ENCODE data around the gene REPIN1.
A peak's percentile ranks its signal among the peaks of the same experiment; 100 is the strongest.

Gene REPIN1

DNA sequence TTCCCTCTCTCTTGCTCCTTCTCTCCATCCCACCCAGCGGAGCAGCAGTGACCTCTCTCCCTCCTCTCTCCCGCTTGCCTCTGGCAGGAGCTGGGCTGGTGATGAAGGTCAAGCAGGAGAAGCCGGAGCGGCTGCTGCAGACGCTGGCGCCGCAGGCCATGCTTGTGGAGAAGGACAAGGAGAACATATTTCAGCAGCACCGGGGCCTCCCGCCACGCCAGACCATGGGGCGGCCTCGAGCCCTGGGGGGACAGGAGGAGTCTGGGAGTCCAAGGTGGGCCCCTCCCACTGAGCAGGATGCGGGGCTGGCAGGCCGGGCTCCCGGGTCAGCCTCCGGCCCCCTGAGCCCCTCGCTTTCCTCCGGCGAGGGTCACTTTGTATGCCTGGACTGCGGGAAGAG is 27.8 kb downstream of the REPIN1 start:
- DNase-seq (ENCODE audit: low spot score), result no peak

DNA sequence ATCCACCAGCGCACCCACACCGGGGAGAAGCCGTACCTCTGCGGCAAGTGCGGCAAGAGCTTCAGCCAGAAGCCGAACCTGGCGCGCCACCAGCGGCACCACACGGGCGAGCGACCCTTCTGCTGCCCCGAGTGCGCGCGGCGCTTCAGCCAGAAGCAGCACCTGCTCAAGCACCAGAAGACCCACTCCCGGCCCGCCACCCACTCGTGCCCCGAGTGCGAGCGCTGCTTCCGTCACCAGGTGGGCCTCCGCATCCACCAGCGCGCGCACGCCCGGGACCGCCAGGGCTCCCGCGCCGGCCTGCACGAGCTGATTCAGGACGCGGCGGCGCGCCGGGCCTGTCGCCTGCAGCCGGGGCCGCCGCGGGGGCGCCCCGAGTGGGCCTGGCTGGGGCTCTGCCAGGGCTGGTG is 28.2 kb downstream of the REPIN1 start:
- DNase-seq (ENCODE audit: low spot score), result no peak

DNA sequence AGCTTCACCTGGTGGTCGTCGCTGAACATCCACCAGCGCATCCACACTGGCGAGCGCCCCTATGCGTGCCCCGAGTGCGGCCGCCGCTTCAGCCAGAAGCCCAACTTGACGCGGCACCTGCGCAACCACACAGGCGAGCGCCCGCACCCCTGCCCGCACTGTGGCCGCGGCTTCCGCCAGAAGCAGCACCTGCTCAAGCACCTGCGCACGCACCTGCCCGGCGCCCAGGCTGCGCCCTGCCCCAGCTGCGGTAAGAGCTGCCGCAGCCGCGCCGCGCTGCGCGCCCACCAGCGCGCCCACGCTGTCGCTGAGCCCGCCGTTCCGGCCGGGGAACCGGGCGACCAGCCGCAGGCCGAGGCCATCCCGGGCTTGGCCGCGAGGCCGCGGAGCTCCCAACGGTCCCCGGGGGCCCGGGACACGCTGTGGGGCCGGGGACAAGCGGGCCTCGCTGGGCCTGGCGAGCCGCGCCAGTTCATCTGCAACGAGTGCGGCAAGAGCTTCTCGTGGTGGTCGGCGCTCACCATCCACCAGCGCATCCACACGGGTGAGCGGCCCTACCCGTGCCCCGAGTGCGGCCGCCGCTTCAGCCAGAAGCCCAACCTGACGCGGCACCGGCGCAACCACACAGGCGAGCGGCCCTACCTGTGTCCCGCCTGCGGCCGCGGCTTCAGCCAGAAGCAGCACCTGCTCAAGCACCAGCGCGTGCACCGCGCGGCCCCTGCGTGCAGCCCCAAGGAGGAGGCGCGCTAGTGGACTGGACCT is 28.9 kb downstream of the REPIN1 start:
- DNase-seq (ENCODE audit: low spot score), result no peak

DNA sequence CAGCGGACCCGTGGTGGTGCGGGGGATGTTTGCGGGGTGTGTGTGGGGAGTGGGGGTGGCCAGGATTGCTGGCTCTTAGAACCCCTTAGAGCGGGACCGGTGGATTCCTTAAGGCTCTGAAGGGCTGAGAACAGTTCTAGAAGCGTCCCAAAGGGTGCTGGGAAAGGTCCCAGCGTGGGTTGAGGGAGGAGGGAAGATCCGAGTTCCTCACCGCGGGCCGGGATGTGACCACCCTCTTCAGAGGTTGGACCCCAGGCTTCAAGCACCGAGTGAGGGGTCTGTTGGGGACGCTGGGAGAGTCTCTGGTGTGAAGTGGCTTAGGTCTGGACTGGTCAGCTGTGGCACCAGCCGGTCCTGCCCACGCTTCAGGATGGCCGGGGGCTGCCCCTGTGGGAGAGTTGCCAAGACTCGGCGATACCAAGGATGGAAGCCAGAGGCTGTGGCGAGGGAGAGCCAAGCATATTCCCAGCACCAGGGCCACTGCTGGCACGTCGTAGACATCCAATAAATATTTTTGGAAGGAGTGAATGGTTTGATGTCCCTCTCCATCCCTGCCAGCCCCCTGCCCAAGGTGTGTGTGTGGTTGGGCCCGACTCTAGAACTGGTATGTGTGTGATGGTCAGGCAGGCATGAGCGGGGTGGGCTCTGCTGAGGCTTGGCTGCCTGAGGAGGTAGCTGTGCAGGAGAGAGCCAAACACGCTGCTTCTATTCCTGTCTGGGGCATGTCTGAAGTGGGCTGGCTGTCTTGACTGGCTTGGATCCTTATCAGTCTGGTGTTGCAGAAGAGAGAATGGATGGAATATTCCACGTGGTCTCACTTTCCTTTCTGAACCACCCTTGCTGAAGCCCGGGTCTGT is 29.7 kb downstream of the REPIN1 start:
- no peak for DNase-seq (ENCODE audit: low spot score)

DNA sequence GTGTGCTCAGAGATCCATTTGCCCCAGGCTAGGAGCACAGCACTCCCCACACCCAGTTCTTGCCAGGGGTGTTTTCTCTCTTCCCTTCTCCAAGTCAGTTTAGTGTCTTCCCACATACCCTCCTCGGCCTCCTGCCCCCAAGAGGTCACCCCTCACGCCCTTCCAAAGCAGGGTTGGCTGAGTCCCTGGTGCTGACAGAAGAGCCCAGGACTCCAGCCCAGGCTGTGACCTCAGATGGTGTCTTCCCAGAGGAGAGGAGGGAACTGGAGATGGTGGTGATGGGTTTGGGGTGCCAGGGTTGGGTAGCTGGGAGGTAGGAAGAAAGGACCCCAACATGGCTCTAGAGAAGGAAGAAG is 30.3 kb downstream of the REPIN1 start:
- DNase-seq (ENCODE audit: low spot score), result no peak

DNA sequence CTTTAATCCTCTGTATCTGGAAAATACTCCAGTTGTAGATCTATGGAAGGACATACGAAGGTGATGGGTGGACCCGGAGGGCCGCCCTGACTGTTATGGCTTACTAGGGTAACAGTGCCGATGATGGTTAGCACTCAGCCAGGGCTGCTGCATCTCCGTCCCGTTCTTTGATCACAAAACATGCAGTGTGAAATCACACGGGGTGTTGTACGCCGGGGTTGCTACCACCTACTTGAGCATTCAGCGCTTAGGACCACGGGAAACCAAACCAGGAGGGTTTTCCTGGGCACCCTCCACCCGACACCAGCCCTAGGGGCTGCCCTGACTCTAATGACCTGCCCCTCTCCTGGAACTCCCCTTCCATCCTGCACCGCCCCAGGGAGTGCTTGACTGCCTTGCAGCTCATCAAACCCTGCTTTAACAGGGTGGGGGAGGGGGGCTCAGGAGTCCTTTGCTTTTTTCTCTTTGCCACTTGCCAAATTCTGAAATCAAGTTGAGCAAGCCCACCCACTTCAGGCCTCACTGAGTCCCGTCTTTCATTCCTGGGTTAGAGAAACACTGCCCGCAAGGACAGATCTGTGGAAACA is 30.9 kb downstream of the REPIN1 start:
- DNase-seq (ENCODE audit: low spot score), result no peak

DNA sequence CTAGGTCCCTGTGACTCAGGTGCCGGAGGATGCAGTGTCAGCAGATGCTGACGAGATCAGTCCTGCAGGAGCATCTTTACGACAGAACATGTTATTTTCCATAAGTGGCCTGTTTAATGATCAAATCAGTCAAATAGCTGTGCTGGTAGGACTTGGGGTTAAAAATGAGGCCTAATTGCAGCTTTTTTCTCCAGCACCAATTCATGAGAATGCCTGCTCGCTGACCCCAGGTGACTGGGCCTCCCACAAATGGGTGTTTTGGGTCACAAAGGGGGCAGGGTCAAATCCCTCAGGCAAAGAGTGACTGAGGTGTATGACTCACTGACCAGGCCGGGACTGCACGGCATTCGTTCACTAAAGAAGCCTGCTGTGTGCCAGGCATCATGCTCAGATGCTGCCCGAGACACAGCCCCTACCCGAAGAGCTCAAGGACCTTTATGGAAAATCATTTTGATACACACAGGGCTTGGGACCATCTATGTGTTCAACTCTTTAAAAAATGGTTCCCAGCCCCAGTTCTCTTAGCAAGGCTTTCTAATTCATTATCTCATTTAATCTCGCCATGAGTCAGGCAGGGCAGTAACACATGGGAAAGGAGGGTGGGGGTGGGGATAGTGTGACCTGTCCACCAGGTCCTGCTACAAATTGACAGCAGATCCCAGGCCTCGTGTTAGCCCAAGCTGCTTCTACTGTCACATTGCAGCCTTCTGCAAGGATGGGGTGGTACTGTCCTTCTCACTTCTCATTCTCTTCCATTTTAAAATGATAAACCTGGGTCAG is 31.6 kb downstream of the REPIN1 start:
- DNase-seq (ENCODE audit: low spot score), result no peak

DNA sequence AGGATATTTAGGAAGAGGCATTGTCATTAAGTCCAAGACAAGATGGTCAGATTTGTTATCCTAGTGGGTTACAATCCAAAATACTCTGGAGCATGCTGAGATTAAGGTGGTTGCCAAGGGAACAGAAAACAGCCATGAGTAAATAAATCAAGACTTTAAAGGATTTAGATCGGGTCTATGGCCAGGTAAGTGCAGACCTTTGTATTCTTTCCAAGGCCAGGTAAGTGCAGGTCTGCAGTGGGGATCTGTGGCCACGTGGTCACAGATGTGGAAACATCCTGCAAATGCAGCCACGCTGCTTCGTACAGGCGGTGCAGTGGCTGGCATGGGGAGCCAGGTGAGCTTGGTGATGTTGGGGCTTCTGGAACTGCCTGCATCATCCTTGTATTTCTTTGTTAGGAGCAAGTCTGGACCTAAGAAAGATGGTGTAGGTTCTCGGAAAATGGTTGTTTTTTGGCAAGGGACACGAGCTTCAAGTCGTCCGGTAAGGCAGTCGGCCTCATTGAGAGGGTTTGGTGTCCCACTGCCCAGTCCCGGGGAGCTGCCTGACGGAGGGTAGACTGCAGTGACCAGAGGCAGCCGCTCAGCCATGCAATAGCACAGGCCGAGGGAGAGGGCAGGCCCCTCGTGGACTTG is 32.3 kb downstream of the REPIN1 start:
- no peak for DNase-seq (ENCODE audit: low spot score)

DNA sequence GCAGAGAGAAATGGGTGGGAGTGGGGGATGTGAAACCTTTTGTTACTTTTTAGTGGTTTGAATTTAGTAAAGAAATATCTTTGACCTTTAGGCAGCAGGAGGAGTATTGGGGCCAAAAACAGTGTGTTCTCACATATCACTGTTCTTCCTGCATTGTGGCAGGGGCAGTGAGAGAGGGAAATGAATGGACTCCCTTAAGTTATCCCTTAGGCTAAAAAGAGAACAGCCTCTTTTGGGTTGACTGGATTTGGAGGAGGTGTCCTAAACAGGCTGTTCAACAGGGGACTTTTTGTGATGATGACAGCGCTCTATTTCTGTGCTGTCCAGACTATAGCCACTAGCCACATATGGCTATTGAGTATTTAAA is 32.8 kb downstream of the REPIN1 start:
- no peak for DNase-seq (ENCODE audit: low spot score)

DNA sequence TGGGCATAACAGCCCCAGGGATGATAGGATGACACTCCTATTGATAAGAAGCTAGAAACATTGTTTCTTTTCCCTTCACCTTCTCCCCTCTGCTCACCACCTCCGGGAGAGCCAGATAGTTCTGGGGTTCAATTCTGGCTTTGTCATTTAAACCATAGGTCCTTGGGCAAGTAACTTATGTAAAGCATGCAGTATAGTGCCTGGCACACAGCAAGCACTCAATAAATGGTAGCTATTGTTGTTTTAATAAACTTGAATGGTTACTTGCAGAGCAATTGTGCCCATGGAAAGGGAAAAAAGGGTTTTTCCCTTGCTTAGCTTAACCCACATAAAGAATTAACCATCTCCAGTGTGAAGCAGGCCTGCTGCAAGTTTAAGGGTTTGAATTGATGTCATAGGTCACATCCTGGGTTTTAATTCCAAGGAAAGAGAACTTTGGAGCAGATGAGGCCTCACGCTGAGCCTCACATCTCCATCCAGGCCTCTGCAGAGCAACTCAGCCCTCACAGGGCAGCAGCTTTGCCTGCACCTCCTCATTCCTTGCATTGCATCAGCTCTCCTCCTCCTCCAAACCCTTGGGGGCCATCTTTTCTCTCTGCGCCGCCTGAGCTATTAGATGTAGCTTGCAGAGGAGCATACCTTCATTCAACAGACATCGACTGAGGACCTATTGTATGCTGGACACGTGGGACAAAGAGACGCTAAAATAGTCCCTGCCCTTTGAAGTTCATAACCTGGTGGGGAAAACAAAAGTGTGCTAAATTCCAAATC is 33.4 kb downstream of the REPIN1 start:
- no peak for DNase-seq (ENCODE audit: low spot score)

DNA sequence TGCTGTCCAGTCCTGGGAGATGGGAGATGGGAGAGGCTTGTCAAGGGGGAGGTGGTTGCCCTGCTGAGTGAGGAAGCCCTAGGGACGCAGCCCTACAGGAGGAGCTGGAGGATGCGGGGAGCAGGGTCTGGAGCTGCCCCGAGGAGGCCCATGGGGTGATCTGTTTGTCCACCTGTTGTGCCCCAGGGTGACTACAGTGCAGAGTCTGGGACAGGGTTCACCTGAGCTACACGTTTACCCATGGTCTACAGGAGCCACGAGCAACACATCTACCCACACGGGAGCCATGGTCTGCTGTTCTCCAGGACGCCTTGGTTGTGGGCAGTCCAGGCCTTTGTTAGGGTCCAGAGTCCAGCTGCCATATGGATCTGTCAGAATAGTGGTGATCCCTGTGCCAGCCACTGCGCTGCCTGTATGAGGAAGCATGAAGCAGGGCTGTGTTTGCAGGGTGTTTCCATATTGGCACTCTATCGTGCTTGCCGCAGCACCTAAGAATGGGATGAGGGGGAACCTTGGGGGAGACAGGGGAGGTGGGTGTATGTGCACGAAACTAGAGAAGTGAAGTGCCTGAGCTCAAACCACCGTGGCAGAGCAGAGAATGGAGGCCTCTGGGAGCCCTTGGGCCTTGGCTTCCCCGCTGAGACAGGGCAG is 34.2 kb downstream of the REPIN1 start:
- no peak for DNase-seq (ENCODE audit: low spot score)

DNA sequence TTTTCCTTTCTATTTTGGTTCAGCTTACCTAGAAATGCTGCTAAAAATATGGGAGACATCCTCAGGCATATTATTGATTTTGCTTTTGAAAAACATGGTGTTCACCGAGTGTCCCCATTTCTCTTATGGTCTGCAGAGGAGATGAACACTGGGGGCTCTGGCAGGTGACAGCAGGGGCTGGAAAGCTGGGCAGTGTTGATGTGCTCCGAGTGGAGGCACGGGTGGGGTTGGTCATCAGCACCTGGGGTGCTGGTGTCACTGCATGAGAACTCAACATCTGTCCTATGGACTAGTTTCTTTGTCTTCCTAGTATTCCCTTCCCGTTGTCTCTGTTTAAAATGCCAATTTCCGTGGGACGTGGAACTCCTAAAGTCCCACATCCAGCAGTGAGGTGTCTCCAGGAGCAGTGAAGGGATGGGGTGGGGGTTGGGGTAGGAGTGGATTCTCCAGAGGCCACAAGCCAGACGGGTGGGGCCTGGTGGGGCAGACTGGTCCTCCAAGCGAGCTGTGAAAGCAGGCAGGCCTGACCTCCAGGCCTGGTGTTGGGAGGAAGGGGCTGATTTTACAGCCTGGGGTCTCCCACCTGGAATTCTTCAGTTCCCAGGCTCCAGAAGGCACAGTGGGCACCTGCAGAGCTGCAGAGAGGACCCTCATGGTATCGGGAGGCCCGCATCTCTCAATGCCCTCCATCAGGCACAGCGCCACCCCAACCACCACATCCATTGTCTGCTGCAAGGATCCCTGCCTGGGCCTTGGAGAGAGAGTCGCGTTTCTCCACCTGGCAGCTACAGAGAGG is 35.0 kb downstream of the REPIN1 start:
- DNase-seq (ENCODE audit: low spot score), result no peak

DNA sequence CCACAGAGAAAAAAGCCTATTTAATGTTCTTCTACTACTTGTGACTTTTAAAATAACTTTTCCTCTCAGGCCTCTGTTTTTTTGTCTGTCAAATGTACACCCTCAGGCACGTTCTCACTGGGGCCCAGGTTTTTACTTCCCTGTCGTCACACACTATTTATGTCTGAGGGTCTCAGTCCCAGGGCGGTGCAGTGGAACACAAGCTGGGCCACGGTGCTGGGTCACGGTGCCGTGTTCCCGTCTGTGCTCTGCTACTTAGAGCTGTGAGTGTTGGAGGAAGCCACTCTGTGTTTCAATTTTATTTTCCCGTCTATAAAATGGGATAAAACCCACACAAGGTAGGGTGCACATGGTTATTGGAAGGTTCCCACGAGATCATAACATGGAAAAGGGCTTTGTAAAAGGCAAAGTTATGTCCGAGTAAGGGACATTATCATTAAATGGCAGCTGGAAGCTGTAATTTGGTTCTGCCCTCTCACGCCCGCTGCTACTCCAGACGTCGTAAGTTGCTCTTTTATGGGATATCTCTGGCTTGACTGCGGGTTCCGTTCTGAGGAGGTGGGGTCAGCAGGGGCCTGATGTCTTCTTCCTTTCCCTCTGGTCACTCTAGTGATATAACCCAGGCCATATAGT is 35.7 kb downstream of the REPIN1 start:
- DNase-seq (ENCODE audit: low spot score), result no peak

DNA sequence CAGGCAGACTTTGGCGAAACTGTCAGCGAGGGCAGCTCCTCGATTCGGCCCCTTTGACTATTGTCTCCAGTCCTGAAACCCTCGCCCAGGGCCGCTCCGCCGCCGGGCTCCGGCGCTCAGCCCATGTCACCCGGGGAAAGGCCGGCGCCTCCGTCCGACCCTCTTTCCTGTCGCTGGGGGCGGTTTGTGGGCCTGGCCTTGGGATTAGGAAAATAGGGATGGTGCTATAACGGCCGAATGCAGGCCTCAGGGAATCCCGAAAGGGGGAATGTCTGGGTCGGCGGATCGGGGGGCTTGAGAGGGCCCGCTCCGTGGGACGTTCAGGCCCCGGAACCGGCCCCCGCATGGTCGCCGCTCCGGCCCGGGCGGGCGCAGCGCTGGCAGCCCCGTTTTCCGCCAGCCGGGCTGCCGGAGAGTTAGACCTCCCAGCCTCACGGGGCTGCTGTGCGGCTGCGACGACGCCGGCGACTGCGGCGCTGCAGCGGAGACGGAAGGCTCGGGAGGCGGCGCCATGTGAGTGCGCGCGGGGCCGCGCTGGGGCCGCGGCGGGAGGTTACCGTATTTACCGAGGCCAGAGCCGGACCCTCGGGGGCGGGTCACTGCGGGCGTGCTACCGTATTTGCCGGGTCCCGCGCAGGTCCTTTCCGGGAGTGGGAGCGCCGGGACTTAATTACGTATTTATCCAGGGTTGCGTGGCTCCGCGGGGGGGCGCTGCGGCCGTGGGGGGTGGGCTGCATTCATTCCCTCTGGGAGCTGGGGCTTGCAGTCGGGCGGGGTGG is 36.4 kb downstream of the REPIN1 start:
- DNase-seq (ENCODE audit: low spot score), result peak; percentile 95

DNA sequence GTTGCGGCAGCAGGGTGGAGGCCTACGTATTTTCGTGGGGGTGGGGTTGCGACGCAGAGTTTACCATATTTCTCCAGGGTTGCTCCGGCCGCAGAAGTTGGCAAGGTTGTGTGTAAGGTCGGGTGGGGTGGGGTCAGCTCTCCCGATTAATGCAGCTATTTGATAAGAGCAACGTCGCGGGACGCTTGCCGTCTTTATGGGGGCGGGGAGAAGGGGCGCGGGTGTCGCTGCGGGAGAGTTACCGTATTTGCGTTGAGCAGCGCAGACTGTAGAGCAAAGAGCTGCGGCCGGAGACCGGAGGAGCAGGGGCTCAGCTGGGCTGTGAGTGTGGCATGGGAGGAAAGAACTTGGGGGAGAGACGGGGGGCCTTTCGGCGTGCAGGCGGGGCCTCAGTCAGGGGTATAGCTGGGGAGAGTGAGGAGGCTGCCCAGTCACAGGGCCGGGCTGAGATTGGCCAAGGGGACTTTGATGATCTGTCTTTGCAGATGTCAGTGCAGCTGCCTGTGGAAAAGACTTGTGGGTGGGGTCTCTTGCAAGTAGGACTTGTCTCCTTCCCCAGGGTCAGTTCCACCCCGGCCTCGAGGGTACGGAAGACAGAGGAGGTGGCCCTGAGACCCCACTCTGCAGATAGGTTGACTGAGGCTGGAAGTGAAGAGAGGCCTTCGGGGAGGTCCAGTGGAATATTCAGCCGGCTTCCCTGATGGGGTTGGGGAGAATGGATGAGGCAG is 37.1 kb downstream of the REPIN1 start:
- no peak for DNase-seq (ENCODE audit: low spot score)

DNA sequence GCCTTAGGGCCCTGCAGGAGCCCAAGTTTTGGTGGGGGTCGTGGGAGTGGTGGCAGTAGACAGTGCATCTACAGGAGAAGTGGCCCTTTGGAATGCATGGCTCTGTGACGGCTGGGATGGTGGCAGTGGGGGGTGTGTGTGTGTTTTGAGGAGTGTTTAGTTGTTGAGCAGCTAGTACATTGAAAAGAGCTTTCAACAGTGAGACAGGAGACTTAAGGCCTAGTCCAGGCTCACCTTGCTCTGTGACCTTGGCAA is 37.6 kb downstream of the REPIN1 start:
- no peak for DNase-seq (ENCODE audit: low spot score)

DNA sequence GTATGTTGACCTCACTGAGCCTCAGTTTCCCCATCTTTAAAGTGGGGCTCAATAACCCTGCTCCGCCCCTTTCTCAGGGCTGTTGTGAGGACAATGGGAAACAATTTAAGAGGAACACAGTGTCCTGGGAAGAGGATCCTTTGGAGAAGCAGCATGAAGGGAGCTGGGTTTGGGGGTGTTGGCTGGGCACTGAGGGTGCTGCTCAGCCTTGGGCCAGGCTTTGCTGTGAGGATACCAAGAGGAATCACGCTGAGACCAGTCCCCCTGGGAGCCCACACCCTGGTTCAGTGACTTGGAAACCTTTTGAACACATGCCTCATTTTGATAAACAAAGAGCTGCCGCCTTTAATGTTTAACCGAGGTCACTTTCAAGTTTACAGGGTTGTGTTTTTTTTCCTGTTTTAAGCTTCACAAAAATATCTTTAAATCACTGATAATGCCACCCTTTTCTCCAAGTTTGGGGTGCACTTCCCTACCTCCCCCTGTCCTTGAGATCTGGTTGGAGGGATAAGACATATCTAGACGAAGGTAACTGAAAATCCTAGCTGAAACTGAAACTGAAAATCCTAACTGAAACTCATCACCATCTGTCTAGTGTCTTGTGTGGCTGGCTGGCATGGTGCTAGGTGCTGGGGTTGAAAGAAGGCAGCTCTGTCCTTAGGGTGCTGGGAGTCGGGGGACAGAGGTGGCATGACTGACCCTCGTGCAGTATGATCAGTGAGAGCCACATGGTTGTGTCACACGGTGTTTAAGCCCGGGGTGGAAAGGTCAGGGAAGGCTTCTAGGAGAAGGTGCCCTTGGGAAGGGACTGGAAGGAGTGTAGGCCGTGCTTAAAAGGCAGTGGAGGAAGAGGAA is 38.2 kb downstream of the REPIN1 start:
- DNase-seq (ENCODE audit: low spot score), result no peak
